ENCODE results near the gene VTA1.

VTA1 gene

DNA sequence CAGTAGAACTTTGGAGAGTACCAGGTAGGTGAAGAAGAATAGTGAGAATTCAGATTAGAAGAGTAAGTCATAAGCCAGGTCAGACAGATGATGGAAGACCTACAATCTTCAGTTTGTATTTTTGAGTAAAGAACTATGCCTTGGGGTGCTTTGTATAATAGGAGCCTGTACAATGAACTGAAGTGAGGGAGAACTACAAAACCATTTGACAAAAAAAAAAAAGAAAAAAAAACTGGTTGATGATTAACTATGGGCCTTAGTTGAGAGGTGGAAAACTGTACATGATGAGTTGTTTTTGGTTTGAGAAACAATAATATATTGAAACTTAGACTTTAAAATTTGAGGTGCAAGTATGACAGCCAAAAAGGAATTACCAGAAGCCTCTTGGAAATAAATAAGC lies 25.7 kb downstream of the VTA1 start:
- no peak overlapping the region for H3K27ac ChIP-seq
- TF ChIP-seq, protein P1, sequence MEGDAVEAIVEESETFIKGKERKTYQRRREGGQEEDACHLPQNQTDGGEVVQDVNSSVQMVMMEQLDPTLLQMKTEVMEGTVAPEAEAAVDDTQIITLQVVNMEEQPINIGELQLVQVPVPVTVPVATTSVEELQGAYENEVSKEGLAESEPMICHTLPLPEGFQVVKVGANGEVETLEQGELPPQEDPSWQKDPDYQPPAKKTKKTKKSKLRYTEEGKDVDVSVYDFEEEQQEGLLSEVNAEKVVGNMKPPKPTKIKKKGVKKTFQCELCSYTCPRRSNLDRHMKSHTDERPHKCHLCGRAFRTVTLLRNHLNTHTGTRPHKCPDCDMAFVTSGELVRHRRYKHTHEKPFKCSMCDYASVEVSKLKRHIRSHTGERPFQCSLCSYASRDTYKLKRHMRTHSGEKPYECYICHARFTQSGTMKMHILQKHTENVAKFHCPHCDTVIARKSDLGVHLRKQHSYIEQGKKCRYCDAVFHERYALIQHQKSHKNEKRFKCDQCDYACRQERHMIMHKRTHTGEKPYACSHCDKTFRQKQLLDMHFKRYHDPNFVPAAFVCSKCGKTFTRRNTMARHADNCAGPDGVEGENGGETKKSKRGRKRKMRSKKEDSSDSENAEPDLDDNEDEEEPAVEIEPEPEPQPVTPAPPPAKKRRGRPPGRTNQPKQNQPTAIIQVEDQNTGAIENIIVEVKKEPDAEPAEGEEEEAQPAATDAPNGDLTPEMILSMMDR (conservative IDR thresholded peaks at IDR 0.05) = no peak
- no peak for TF ChIP-seq ZFX (IDR thresholded peaks at IDR 0.05)

DNA sequence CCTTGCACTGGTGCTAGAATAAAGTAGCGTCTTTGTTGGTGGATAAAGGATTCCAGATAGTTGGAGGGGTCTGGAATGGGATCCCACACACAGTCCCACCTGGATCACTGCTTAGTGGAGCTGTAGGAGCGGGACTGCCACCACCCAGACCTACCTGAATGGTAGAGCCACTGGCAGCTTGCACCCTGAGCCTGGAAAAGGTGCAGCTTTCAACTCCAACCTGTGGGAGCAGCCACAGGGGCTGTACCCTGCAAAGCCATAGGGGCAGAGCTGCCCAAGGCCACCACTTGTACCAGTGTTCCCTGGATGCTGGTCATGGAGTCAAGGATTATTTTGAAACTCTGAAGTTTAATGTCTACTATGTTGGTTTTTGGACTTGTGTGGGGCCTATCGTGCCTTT lies 26.9 kb downstream of the VTA1 start:
- TF ChIP-seq, protein P1 (conservative IDR thresholded peaks at IDR 0.05) = no peak
- no peak for TF ChIP-seq ZFX (IDR thresholded peaks at IDR 0.05)
- H3K27ac ChIP-seq = no peak overlapping the region

DNA sequence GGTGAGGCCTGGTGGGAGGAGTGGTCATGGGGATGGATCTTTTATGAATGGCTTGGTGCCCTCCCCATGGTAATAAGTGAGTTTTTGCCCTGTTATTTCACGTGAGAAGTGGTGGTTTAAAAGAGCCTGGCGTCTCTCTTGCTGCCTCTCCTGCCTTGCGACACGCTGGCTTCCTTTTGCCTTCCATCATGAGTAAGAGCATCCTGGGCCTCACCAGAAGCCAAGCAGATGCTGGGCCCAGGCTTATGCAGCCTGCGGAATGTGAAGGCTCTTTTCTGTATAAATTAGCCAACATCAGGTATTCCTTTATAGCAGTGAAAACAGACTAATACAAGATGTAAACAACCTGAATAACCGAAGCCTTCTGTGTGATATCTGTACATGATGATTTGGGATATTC lies 27.6 kb downstream of the VTA1 start:
- TF ChIP-seq, protein P1 (conservative IDR thresholded peaks at IDR 0.05) = no peak
- TF ChIP-seq ZFX (IDR thresholded peaks at IDR 0.05) = no peak
- no peak overlapping the region for H3K27ac ChIP-seq

DNA sequence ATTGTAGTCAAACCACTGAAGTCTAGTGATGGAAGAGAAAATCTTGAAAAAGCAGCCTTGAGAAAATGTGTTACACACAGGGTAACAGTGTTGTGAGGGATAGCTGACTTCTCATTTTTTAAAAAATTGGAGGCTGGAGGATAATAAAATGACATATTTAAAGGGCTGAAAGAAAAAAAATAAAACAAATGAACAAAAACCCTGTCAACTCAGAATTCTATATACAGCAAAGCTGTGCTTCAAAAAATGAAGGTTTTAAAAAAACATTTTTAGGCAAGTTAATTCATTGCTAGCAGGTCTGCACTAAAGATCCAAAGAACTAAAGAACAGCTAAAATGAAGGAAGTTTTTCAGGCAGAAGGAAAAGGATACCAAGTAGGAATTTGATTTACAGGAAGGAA lies 31.1 kb downstream of the VTA1 start:
- H3K27ac ChIP-seq = no peak overlapping the region
- TF ChIP-seq, protein P1 (conservative IDR thresholded peaks at IDR 0.05) = no peak
- TF ChIP-seq ZFX (IDR thresholded peaks at IDR 0.05) = no peak

DNA sequence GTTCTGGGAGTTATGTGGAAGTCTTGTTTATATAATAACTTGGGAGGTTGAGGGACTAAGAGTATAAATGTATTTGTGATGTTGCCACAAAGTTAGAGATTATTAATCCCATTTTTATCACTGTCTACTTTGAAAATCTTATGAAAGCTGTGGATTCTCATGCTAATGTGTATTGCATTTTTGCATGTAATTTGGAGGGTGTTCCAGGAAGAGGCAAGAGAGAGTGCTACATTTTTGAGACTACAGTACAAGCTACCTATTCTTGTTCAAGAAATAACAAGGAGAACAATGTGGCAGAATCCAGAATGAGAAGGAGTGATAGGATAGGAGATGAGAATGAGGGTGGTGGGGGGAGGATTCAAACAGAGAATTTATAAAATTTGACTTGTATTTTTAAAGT lies 34.9 kb downstream of the VTA1 start:
- TF ChIP-seq, protein P1 (conservative IDR thresholded peaks at IDR 0.05) = no peak
- no peak for TF ChIP-seq ZFX (IDR thresholded peaks at IDR 0.05)
- H3K27ac ChIP-seq = no peak overlapping the region

DNA sequence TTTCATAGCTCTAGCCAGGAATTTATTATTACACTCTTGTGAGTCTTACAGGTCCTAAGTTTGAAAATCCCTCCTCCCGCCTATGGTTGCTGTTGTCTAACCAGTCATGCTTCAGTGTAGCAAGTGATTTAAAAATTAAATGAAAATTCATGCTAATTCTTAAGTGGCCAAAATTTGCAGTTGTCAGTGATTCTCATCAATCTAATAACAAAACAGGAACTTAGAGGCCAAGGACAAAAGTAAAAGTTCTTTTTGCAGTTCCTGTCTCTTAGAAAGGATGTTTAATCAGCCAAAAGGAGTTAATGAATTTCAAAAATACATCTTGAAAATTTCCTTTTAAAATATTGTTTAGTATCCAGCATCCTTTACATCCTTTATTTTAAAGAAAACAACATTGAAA lies 36.3 kb downstream of the VTA1 start:
- TF ChIP-seq, protein P1 (conservative IDR thresholded peaks at IDR 0.05) = no peak
- TF ChIP-seq ZFX (IDR thresholded peaks at IDR 0.05) = no peak
- H3K27ac ChIP-seq = no peak overlapping the region

DNA sequence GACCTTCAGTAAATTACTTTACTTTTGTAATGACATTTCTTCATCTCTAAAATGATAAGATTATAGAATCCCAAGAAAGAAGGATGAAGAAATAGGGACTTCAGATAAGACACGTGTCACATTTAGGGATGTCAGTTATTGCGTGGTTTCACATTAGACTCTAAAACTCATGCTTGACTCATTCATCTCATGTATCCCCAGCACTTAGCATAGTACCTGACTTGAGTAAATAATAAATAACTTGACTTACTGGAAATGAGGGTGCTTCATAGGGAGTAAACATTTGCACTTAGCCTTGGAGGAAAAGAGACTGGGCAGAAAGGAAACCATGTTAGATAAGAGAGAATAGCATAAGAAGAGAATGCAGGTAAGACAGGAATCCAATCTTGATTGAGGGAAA lies 37.2 kb downstream of the VTA1 start:
- TF ChIP-seq, protein P1 (conservative IDR thresholded peaks at IDR 0.05) = no peak
- no peak for TF ChIP-seq ZFX (IDR thresholded peaks at IDR 0.05)
- no peak overlapping the region for H3K27ac ChIP-seq
